Esophagus muscularis mucosa (tissue), 4 donors: ENCODE data around the gene RHBDF2. TPM values are rescaled to one million over a fixed set of nuclear protein-coding genes. Genes with fewer than 3 reads are reported as not detected.

ENCODE experiments used
- DNase-seq: peaks from one replicate; pipeline ENCODE4 v3.0.0-alpha.2; 2017; ENCODE audit errors: extremely low spot score
- H3K27ac ChIP-seq, 4 donors: fragments of 200-600 bp; sonication (generic); replicated peaks in 1 of 4; 1 replicate in 3 of 4; 2 replicates in 1 of 4; pipeline ENCODE4 v1.5.1; 2016 to 2019; ENCODE audit warnings: mild to moderate bottlenecking in 1 of 4
- H3K27me3 ChIP-seq, 4 donors: fragments of 200-600 bp; sonication (generic); one replicate each; pipeline versions ENCODE4 v1.5.1 to v1.6.0; 2016 to 2019
- H3K36me3 ChIP-seq, 4 donors: fragments of 200-600 bp; sonication (generic); one replicate each; pipeline ENCODE4 v1.5.1; 2016 to 2019
- H3K4me1 ChIP-seq, 4 donors: fragments of 200-600 bp; sonication (generic); one replicate each; pipeline ENCODE4 v1.5.1; 2016 to 2019
- H3K4me3 ChIP-seq, 4 donors: fragments of 200-600 bp; sonication (generic); 1 replicate in 2 of 4; 2 replicates in 2 of 4; pipeline ENCODE4 v1.5.1; 2016 to 2019; ENCODE audit warnings: mild to moderate bottlenecking in 4 of 4, moderate library complexity in 1 of 4
- H3K9me3 ChIP-seq, 4 donors: fragments of 200-600 bp; sonication (generic); 1 replicate in 3 of 4; 2 replicates in 1 of 4; pipeline ENCODE4 v1.5.1; 2016 to 2019
- EP300 ChIP-seq: sonication (generic); formaldehyde crosslinking; IDR thresholded peaks from one replicate; pipeline ENCODE4 v1.6.1; 2017; ENCODE audit warnings: antibody characterized with exemption
- POLR2A ChIP-seq: fragments of 450-650 bp; IDR thresholded peaks from one replicate; pipeline ENCODE4 v1.6.1; 2017; ENCODE audit warnings: antibody characterized with exemption, moderate library complexity, mild to moderate bottlenecking, low read depth
- POLR2AphosphoS5 ChIP-seq, 2 donors: sonication (generic); formaldehyde crosslinking; IDR thresholded peaks; one replicate each; pipeline ENCODE4 v1.6.1; 2017; ENCODE audit warnings: antibody characterized with exemption in 2 of 2
- WGBS: methylation state at CpG from one replicate; pipeline ENCODE4 v1.1.5; 2018; 5-methylcytosine and 5-hydroxymethylcytosine counted together
- intact Hi-C: fragments of 100-400 bp; cut with DNase I; formaldehyde crosslinking; loops from one replicate; pipeline ENCODE4 v1.15.1; 2023
- total RNA-seq, 4 donors: library from RNA; depleted of rRNA; stranded (reverse); fragments of >200 nt; gene quantifications; one replicate each; pipeline versions ENCODE4 v1.1.0 to v1.2.1, GENCODE V29; 2016
- TF ChIP-seq, protein P1 (sequence below), 3 experiments: fragments of 200-600 bp in 2 of 3; fragments of 450-650 bp in 1 of 3; sonication (generic) in 2 of 3; IDR thresholded peaks; one replicate each; pipeline ENCODE4 v1.5.1; 2017 to 2019; ENCODE audit warnings: antibody characterized with exemption in 3 of 3, mild to moderate bottlenecking in 2 of 3, moderate library complexity in 1 of 3

The RHBDF2 gene
- total RNA-seq, 4 donors from 2014 or later, result 12.9 to 22.5 (median 15.4) TPM

DNA sequence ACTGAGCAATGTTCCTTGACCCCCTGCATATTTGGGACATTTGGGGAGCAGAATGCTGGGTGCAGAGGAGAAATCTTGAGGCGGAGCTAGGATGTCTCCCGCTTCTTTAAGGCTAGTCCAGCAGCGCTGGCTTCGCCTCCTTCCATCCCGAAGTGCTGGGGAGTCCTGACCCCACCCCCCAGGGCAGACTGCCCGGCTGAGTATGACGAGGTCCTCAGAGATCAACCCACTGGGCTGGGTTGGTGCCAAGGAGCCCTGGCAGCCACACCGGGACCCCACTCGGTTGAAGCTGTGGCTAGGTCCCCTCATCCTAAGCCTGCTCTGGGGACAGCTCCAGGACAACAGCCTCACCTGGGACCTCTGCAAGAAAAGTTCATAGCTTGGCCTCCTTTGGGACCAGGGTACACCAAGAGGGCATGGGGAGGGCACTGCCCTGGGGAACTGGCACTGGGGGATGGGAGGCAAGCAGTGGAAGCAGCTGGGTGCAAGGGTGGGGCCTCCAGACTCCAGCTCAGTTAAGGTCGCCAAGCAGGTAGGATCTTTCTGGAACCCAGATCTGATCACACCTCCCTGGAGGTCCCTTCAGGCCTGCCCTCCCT is 11.0 kb downstream of the RHBDF2 start:
- H3K4me3 ChIP-seq, result no peak overlapping the region
- WGBS, result 60% methylated on average over 8 of the region's 10 CpGs
- intact Hi-C loops, result no loop called here
- TF ChIP-seq, protein P1, sequence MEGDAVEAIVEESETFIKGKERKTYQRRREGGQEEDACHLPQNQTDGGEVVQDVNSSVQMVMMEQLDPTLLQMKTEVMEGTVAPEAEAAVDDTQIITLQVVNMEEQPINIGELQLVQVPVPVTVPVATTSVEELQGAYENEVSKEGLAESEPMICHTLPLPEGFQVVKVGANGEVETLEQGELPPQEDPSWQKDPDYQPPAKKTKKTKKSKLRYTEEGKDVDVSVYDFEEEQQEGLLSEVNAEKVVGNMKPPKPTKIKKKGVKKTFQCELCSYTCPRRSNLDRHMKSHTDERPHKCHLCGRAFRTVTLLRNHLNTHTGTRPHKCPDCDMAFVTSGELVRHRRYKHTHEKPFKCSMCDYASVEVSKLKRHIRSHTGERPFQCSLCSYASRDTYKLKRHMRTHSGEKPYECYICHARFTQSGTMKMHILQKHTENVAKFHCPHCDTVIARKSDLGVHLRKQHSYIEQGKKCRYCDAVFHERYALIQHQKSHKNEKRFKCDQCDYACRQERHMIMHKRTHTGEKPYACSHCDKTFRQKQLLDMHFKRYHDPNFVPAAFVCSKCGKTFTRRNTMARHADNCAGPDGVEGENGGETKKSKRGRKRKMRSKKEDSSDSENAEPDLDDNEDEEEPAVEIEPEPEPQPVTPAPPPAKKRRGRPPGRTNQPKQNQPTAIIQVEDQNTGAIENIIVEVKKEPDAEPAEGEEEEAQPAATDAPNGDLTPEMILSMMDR (IDR thresholded peaks at IDR 0.05), result no peak
- TF ChIP-seq POLR2AphosphoS5 (IDR thresholded peaks at IDR 0.05), result no peak
- no peak for TF ChIP-seq EP300
- TF ChIP-seq POLR2A, result no peak
- H3K36me3 ChIP-seq, result peaks cover 0 to 10% (median 0%) of the 10 kb centered on the region in 4 donors
- H3K27me3 ChIP-seq, result no peaks in the 10 kb centered on the region
- H3K27ac ChIP-seq, result no peak overlapping the region
- H3K9me3 ChIP-seq, result no peaks in the 10 kb centered on the region
- no peak for DNase-seq
- H3K4me1 ChIP-seq, result peaks cover 22 to 33% (median 30%) of the 10 kb centered on the region in 4 donors

DNA sequence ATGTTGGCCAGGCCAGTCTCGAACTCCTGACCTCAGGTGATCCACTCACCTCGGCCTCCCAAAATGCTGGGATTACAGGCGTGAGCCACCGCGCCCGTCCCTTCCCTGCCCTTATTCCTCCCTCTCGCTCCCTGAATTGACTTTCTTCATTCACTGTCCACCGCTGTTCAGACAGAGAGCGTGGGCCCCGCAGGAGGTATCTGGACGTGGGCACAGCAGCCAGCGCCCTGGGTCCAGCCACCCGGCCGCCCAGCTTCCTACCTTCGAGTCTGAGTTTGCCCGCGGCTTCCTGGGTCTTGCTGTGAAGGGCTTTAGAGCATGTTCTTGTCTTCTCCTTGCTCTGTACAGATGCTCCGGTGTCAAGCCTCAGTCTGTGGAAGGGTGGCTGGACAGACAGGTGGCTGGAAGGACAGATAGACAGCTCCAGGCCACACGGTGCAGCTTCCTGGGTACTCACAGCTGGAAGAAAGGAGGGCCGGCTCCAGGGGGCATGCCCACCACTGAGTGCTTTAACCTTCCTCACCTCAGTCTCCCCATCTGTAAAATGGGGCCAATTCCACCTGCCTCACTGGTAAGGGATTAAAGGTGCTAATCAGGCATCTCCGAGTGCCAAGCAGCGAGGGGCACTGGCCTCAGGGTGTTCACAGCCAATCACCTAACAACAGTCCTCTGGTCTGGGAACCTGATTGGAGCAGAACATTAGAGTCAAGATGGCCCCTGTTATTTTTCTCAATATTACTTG is 13.6 kb downstream of the RHBDF2 start:
- peaks cover 8 to 17% (median 14%) of the 10 kb centered on the region in 4 donors for H3K4me1 ChIP-seq
- H3K27me3 ChIP-seq, result no peaks in the 10 kb centered on the region
- TF ChIP-seq POLR2AphosphoS5 (IDR thresholded peaks at IDR 0.05) (no peak), POLR2A (no peak), EP300 (no peak)
- TF ChIP-seq, protein P1 (IDR thresholded peaks at IDR 0.05), result no peak
- peaks cover 0 to 6% (median 0%) of the 10 kb centered on the region in 4 donors for H3K36me3 ChIP-seq
- no peak overlapping the region for H3K4me3 ChIP-seq
- H3K27ac ChIP-seq, result no peak overlapping the region
- 97% methylated on average over 18 of the region's 22 CpGs for WGBS
- intact Hi-C loops, result no loop called here
- DNase-seq, result no peak
- no peaks in the 10 kb centered on the region for H3K9me3 ChIP-seq

- no peak for DNase-seq
- peaks cover 0 to 6% (median 3%) of the 10 kb centered on the region in 4 donors for H3K4me1 ChIP-seq
- H3K36me3 ChIP-seq, result peaks cover 0 to 17% (median 0%) of the 10 kb centered on the region in 4 donors
- intact Hi-C loops, result no loop called here
- H3K4me3 ChIP-seq, result no peak overlapping the region
- peak overlapping the region in 2 of 4 donors; percentile 41 to 60 for H3K27ac ChIP-seq
- WGBS, result 32% methylated on average over 11 of the region's 11 CpGs
- H3K27me3 ChIP-seq, result no peaks in the 10 kb centered on the region
- no peaks in the 10 kb centered on the region for H3K9me3 ChIP-seq
- TF ChIP-seq POLR2AphosphoS5 (IDR thresholded peaks at IDR 0.05), result peak; percentile 64 to 73
- TF ChIP-seq POLR2A, result no peak
- peak; percentile 52 for TF ChIP-seq EP300
Observed at GRCh38 chr17:76485569-76485968, 15.7 kb downstream of the RHBDF2 start.

DNA sequence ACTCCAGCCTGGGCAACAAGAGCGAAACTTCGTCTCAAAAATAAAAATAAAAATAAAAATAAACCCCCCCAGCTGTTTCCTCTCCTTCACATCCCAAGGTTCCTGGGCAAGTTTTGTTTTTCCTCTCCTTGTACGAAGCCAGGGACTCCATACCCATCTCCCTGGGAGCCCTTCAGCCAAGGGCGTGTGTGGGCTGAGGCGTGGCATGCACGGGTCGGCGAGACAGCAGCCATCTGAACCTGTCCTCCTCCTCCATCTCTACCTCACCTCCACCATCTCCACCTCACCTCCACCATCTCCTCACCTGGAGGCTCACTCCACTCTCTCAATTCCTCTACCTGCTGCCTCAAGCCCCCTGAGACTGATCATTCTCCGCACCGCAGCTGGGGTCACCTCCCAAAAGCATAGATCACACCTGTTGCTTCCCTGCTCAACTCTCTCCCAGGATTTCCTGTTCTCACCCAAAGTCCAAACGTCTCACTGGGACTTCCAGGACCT is 16.9 kb downstream of the RHBDF2 start:
- H3K27ac ChIP-seq, result no peak overlapping the region

More for the DNA sequence above, 16.9 kb downstream of the RHBDF2 start:
- TF ChIP-seq POLR2AphosphoS5 (IDR thresholded peaks at IDR 0.05) (no peak), EP300 (no peak), POLR2A (no peak)
- TF ChIP-seq, protein P1 (IDR thresholded peaks at IDR 0.05), result no peak
- intact Hi-C loops, result no loop called here
- no peak for DNase-seq
- WGBS, result 85% methylated on average over 11 of the region's 11 CpGs
- Histone ChIP-seq H3K27me3 (no peaks in the 10 kb centered on the region), H3K36me3 (peaks cover 0 to 25% (median 0%) of the 10 kb centered on the region in 4 donors), H3K9me3 (no peaks in the 10 kb centered on the region), H3K4me1 (peaks cover 0 to 10% (median 3%) of the 10 kb centered on the region in 4 donors), H3K4me3 (no peak overlapping the region)
